Measurements from ENCODE around the gene FSTL1. TPM values are rescaled to one million over a fixed set of nuclear protein-coding genes. Genes with fewer than 3 reads are reported as not detected.

FSTL1 gene
- total and polyA plus RNA-seq, 12 donors = 54.4 to 346 (median 176) TPM

- ATAC-seq = peak; percentile 43 to 76 (median 58)
- Histone ChIP-seq H3K4me1 (peaks cover 6 to 55% (median 48%) of the 10 kb centered on the region in 9 donors), H3K36me3 (peaks cover 0 to 25% (median 0%) of the 10 kb centered on the region in 9 donors), H3K27ac (peak overlapping the region; percentile 86 to 99 (median 96)), H3K9me3 (peaks cover 0 to 3% (median 0%) of the 10 kb centered on the region in 11 donors), H3K27me3 (peaks cover 0 to 38% (median 0%) of the 10 kb centered on the region in 7 donors), H3K4me3 (peak overlapping the region; percentile 75 to 99 (median 92))
- 1 to 2% methylated on average over 32 of the region's 32 CpGs for WGBS, 2 donors
- DNase-seq = peak; percentile 44 to 55
- TF ChIP-seq CTCF (IDR thresholded peaks at IDR 0.05) = no peak
- intact Hi-C loops (cut with DNase I) = loop anchor here in 5 of 10 donors (1.0 to 5.0 kb wide), 5 partner anchors 25 to 105 kb away; no protein-coding TSS in a partner anchor
Measured at GRCh38 chr3:120449701-120450599, 842 bp downstream of the FSTL1 start.

GRCh38 chr3:120449251-120449650 lies 1.5 kb downstream of the FSTL1 start:
- Histone ChIP-seq H3K4me1 (peaks cover 9 to 62% (median 55%) of the 10 kb centered on the region in 9 donors), H3K27me3 (peaks cover 0 to 38% (median 0%) of the 10 kb centered on the region in 7 donors), H3K4me3 (peak overlapping the region; percentile 75 to 99 (median 92)), H3K36me3 (peaks cover 0 to 29% (median 0%) of the 10 kb centered on the region in 9 donors), H3K9me3 (peaks cover 0 to 3% (median 0%) of the 10 kb centered on the region in 11 donors), H3K27ac (peak overlapping the region; percentile 86 to 99 (median 96))
- DNase-seq = no peak
- intact Hi-C loops (cut with DNase I) = no loop called here
- TF ChIP-seq CTCF (IDR thresholded peaks at IDR 0.05) = no peak
- WGBS, 2 donors = 44 to 54% methylated on average over 6 of the region's 6 CpGs
- ATAC-seq = no peak

- DNase-seq = peak in 1 of 2 donors; percentile 38
- peak overlapping the region; percentile 75 to 99 (median 92) for H3K4me3 ChIP-seq
- 14 to 39% methylated on average over 2 of the region's 2 CpGs for WGBS, 2 donors
- peak in 6 of 8 donors; percentile 26 to 56 (median 40) for ATAC-seq
- peaks cover 0 to 38% (median 0%) of the 10 kb centered on the region in 7 donors for H3K27me3 ChIP-seq
- peak overlapping the region; percentile 86 to 99 (median 96) for H3K27ac ChIP-seq
- no peak for TF ChIP-seq CTCF (IDR thresholded peaks at IDR 0.05)
- intact Hi-C loops (cut with DNase I) = no loop called here
- H3K9me3 ChIP-seq = no peaks in the 10 kb centered on the region
- H3K36me3 ChIP-seq = peaks cover 0 to 29% (median 0%) of the 10 kb centered on the region in 9 donors
- H3K4me1 ChIP-seq = peaks cover 10 to 67% (median 60%) of the 10 kb centered on the region in 9 donors
Measured at GRCh38 chr3:120448756-120449155, 2.0 kb downstream of the FSTL1 start.

- peak overlapping the region in 6 of 10 donors; percentile 0 to 99 (median 58) for H3K27ac ChIP-seq
- ATAC-seq = no peak
- WGBS, 2 donors = 48 to 54% methylated on average over 1 of the region's 1 CpG
Measured at GRCh38 chr3:120446891-120447668, 3.7 kb downstream of the FSTL1 start.

More at GRCh38 chr3:120446891-120447668, 3.7 kb downstream of the FSTL1 start:
- TF ChIP-seq CTCF (IDR thresholded peaks at IDR 0.05) = no peak
- intact Hi-C loops (cut with DNase I) = no loop called here
- H3K27me3 ChIP-seq = peaks cover 0 to 34% (median 0%) of the 10 kb centered on the region in 7 donors
- H3K9me3 ChIP-seq = no peaks in the 10 kb centered on the region
- H3K4me1 ChIP-seq = peaks cover 12 to 81% (median 71%) of the 10 kb centered on the region in 9 donors
- H3K36me3 ChIP-seq = peaks cover 0 to 31% (median 0%) of the 10 kb centered on the region in 9 donors
- H3K4me3 ChIP-seq = peak overlapping the region in 7 of 10 donors; percentile 2 to 99 (median 92)
- no peak for DNase-seq

Measured in heart right ventricle (tissue), 16 donors.